Measurements from ENCODE around the gene FGD5. TPM values are rescaled to one million over a fixed set of nuclear protein-coding genes. Genes with fewer than 3 reads are reported as not detected.
A peak's percentile ranks its signal among the peaks of the same experiment; 100 is the strongest.

Gene FGD5
- total RNA-seq, 1 experiment from 2014 or later = 0.40 TPM

DNA sequence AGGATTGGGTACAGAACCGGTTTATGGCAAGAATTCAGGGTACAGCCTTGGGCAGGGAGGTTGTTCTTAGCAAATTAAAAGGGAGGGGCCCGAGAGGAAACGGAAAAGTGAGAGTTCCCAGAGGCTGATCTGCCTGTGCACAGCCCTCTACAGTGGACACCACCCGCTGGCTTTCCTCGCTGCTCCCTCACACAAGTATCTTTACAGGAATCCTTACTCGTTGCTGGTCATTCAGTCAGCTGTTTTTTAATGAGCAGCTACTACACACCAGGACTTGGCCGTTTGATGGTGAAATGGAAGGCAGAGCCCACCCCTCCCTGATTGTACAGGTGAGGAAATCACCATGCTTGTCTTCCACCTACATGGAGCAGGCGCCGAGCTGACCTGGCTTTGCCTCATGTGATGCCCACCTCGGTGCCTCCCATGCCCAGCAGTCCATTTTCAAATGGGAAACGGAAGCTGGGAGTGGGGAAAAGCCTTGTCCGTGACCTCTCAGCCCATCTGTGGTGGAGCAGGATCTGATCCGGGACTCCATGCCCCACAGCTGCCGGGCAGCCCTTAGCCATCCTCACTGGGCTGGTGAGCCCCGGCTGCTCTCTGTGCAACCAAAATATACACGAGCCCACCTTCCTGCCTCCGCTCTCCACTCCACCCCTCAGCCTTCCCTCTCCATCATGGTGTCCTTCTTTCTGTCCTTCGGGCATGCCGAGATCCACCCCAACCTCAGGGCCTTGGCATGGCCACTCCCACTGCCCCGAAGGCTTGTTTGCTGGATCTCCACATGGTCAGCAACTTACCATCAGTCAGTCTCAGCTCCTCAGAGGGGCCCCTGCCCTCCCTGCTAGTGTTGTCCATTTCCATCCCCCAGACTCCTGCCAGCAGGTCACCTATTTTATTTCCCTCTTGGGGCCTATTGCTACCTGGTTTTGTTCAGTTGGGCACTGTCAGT lies 33.3 kb upstream of the FGD5 start:
- DNase-seq = no peak
- Histone ChIP-seq H3K4me3 (no peak overlapping the region), H3K36me3 (no peaks in the 10 kb centered on the region), H3K27me3 (no peaks in the 10 kb centered on the region), H3K9me3 (no peaks in the 10 kb centered on the region)

DNA sequence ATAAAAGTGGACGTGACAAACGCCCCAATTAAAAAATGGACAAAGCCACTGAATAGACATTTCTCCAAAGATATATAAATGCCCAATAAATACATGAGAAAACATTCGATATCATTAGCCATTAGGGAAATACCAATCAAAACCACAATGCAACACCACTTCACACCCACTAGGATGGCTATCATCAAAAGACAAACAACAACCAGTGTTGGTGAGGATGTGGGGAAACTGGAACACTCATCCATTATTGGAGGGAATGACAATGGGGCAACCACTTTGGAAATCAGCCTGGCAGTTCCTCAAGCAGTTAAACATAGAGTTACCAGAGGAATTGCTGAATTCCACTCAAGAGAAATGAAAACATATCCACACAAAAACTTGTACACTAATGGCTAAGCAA lies 32.4 kb upstream of the FGD5 start:
- Histone ChIP-seq H3K4me3 (no peak overlapping the region), H3K27me3 (no peaks in the 10 kb centered on the region), H3K9me3 (no peaks in the 10 kb centered on the region), H3K36me3 (no peaks in the 10 kb centered on the region)
- DNase-seq = no peak

DNA sequence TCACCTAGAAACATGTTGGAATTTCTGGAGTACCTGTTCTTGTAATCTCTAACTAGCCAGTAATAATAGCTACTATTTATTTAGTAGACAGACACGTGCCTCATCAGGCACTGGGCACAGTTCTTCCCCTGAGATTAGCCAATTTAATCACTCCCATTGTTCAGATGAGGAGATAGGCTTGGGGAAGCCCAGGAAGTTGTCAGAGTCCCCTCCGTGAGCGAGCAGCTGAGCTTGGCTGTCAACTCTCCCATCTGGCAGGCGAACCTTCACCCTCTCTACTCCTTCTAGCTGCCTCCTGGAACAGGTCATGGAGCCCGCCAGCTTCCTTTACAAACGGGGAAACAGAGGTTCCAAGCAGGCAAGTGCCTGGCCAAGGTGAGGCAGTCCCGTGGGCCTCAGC lies 31.1 kb upstream of the FGD5 start:
- H3K4me3 ChIP-seq = no peak overlapping the region
- no peaks in the 10 kb centered on the region for H3K36me3 ChIP-seq
- DNase-seq = no peak
- H3K9me3 ChIP-seq = no peaks in the 10 kb centered on the region
- H3K27me3 ChIP-seq = no peaks in the 10 kb centered on the region

DNA sequence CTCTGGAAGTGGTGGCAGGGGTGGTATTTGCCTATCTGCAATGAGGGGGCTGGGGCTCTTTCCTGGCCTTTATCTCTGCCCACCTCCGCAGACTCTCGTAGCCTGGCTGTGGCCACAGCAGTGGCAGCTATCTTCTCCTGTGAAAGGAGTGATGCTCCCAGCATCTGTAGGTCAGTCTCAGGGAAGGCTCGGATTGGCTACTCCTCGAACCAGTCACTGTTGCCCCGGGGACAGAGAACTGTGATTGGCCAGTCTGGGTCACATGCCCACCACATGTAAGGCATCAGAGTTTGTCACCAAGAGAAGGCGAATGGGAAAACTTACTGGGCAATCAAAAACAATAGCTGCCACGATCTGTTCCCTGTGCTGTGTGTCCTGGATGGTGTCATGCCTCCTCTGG lies 30.1 kb upstream of the FGD5 start:
- no peaks in the 10 kb centered on the region for H3K9me3 ChIP-seq
- H3K36me3 ChIP-seq = no peaks in the 10 kb centered on the region
- H3K27me3 ChIP-seq = no peaks in the 10 kb centered on the region
- no peak overlapping the region for H3K4me3 ChIP-seq
- DNase-seq = no peak

DNA sequence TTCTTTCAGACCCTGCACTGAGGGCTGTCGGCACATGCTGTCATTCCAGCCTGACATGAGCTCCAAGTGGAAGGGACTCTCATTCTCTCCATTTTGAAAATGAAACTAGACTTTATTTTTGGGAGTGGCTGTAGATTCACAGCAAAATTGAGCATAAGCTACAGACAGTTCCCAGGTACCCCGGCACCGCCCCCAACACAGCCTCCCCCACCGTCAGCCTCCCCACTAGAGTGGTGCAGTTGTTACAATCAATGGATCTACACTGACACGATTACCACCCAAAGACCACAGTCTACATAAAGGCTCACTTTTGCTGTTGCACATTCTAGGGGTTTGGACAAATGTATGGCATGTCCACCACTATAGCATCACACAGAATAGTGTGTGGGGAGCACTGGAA lies 29.5 kb upstream of the FGD5 start:
- no peaks in the 10 kb centered on the region for H3K9me3 ChIP-seq
- H3K27me3 ChIP-seq = no peaks in the 10 kb centered on the region
- H3K36me3 ChIP-seq = no peaks in the 10 kb centered on the region
- DNase-seq = no peak
- no peak overlapping the region for H3K4me3 ChIP-seq

DNA sequence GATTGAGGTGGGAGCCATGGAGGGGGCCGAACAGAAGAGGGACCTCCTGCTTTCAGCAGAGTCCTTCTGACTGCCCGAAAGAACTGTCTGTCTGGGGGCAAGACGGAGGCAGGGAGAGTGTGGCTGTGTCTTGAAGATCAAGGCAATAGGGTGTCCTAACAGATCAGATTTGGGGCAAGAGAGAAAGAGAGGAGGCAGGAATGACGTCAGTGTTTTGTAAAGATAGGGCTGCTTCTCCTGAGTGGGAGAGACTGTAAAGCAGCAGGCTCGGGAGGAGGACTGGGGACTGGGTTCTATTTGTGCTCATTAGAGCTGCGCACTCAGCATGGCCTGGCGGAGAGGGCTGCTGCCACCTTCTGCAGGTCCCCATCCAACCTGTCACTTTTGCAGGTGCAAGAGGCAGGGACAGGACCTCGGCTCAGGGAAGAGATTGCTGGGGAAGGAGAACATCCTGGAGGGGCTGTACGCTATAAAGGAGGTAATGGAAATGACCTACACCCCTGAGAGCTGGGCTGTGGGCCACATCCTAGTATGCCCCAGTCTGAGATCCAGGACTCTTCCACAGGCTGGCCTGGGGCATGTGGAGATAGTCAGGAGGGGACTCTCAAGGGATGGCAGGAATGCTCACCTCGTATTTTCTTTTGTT lies 29.0 kb upstream of the FGD5 start:
- no peak overlapping the region for H3K4me3 ChIP-seq
- DNase-seq = no peak
- no peaks in the 10 kb centered on the region for H3K36me3 ChIP-seq
- H3K9me3 ChIP-seq = no peaks in the 10 kb centered on the region
- H3K27me3 ChIP-seq = no peaks in the 10 kb centered on the region

DNA sequence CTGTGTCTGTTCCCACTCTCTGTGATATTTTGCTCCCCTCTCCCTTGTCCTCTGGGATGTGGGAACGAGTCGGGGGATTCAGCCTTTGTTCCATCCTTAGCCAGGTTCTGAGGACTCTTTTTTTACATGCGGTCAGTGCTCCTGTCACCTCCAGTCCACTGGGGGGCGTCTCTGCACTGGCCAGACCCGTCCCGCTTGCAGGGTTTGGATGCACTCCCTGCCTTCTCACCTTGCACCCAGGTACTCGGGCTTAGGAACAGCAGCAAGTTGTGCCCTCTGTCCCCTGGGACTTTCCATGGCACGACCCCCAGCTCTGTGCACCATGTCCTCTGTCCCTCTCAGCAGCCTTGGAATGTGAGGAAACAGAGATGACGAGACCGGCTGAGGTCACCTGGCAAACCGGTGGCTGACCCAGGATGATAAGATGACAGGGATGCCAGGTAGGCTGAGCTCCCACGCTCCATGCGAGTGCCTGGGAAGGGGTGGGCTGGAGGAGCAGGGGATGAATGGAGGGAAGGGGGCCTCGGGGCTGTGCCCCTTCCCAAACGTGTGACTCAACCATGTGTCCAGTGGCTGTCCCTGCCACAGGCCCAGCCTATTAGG lies 27.3 kb upstream of the FGD5 start:
- Histone ChIP-seq H3K27me3 (no peaks in the 10 kb centered on the region), H3K9me3 (no peaks in the 10 kb centered on the region), H3K4me3 (no peak overlapping the region), H3K36me3 (no peaks in the 10 kb centered on the region)
- peak; percentile 40 for DNase-seq

DNA sequence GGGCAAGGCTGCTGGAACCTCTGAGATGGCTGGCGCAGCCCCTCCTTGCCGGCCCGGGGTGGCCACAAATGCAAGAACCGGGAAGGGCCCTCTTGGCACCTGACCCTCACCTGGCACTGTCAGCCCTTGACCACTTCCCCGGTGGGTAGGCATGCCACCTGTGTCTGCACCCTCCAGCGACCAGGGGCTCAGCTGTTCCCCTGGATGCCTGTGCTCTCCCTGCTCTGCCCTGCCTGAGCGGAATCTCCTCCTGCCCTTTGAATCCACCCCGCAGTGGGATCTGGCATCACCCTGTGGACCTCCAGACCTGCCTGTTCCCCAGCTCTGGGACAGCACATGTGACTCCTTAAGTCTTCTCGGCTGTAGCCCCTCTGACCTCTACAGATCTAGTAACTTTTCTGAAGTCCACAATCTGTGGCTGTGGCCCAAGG lies 26.1 kb upstream of the FGD5 start:
- H3K27me3 ChIP-seq = no peaks in the 10 kb centered on the region
- H3K36me3 ChIP-seq = no peaks in the 10 kb centered on the region
- H3K4me3 ChIP-seq = no peak overlapping the region
- DNase-seq = no peak
- no peaks in the 10 kb centered on the region for H3K9me3 ChIP-seq

DNA sequence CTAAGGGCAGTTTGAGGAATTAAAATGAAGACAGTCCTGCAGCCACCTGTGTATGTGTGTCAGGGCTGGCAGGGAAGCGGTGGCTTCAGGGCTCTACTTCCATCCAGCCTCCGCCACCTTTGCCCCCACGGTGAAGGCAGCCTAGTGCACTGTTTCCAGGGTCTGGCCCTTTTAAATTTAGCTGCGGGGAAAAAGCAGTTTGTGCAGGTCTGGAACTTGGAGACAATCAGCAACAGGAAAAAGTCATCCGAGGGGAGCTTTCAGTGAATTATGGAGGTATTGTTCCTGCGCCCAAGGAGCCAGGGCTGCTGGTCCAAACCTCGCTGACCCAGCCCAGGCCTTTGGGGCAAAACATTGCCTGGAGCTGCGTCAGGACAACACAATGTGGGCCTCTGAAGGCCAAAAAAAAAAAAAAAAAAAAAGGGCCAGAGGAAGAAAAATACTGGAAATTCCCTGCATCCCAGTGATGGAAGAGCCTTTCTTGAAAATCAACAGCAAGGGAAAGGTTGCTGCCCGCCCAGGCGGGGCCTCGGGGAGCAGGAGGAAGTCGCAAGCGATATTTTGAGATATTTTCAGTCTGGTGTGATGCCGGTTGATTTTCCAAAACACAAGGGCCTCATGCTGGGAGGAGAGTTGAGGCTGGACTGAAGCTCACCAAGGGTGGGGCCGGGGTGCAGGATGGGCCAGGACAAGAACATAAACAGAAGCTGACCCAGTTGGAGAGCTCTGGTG lies 25.5 kb upstream of the FGD5 start:
- no peak overlapping the region for H3K4me3 ChIP-seq
- no peaks in the 10 kb centered on the region for H3K9me3 ChIP-seq
- no peak for DNase-seq
- H3K27me3 ChIP-seq = no peaks in the 10 kb centered on the region
- H3K36me3 ChIP-seq = no peaks in the 10 kb centered on the region

DNA sequence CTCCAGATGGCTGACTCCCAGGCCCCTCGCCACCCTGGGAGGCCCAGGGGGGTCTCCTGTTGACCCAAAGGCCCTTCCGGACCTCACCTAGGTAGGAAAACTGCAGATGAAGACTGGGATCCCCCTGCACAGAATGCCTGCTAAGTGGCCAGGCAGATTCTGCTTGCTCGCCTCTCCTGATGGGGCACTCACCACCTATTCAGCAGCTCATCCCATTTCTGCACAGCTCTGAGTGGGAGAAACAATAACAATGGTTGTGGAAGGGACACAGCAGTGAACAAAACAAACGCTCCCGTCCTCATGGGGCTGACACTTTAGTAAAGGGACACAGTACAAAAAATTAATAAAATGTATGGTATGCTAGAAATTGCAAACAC lies 24.9 kb upstream of the FGD5 start:
- H3K36me3 ChIP-seq = no peaks in the 10 kb centered on the region

DNA sequence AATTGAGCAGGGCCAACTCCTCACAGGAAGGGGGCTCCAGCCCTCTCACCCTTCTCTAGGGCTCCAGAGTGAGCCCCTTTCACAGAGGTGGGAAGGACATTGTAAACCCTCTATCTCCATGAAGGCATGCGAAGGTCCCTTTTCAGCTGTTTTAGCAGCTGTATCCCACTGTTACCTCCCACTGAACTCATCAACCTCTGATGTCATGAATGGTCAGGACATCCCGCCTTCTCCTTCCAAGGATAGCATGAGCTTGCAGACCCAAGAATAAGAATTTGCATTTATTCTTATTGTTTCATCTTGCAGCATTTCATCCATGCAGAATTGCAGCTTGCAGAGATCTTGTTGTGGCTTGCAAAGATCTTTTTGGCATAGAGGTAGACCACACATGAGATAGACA lies 24.3 kb upstream of the FGD5 start:
- H3K36me3 ChIP-seq = no peaks in the 10 kb centered on the region
- DNase-seq = no peak
- H3K4me3 ChIP-seq = no peak overlapping the region
- H3K9me3 ChIP-seq = no peaks in the 10 kb centered on the region
- H3K27me3 ChIP-seq = no peaks in the 10 kb centered on the region

More for the DNA sequence above, 24.9 kb upstream of the FGD5 start:
- no peak overlapping the region for H3K4me3 ChIP-seq
- H3K27me3 ChIP-seq = no peaks in the 10 kb centered on the region
- H3K9me3 ChIP-seq = no peaks in the 10 kb centered on the region
- DNase-seq = no peak

DNA sequence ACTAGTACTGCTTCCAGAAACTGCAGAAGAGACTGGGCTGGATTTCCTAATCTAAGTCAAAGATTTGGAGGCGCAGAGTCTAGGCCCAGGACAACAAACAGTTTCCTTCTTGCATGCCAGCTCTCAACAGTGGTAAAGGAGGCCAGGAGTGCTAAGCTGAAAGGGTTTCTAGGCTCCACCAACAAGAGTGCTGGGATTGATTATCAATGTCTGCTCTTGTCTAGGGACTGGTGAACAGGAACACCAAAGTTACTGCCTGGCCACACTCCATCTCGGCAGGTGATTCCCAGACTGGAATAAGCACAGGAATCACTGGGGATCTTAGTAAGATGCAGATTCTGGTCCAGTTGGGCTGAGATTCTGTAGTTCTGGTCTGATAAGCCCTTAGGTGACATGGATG lies 22.8 kb upstream of the FGD5 start:
- no peak for DNase-seq
- Histone ChIP-seq H3K4me3 (no peak overlapping the region), H3K36me3 (no peaks in the 10 kb centered on the region), H3K9me3 (no peaks in the 10 kb centered on the region), H3K27me3 (no peaks in the 10 kb centered on the region)

DNA sequence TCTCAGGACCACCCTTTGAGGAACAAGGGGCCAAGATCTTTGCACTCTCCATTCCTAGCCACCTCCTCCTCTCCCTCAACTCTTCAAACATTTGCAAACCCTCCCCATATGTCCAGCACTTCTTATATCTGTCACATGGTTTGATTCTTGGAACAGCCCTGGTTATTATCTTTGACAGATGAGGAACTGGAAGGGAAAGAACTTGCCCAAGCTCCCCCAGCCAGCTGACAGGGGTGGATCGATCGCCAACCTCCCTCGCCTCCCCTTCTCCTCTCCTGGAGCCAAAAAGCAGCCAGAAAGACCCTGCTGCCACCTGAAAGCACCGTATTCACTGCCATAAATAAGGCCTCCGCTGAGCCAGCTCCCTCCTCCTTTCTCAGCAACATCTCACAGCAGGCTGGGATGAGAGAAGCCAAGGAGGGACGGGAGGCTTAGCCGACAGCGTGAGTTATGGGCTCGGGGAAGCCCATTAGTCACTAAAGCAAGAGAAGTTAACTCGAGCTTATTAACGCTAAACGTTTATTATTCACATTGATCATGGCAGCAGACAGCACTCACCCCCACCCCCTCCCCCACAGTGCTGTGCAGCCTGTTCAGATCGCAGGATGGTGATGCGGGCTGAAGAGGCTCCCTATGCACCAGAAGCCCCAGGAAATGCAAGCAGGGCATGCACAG lies 22.2 kb upstream of the FGD5 start:
- no peak for DNase-seq
- no peaks in the 10 kb centered on the region for H3K36me3 ChIP-seq
- H3K27me3 ChIP-seq = no peaks in the 10 kb centered on the region
- H3K9me3 ChIP-seq = no peaks in the 10 kb centered on the region
- no peak overlapping the region for H3K4me3 ChIP-seq

DNA sequence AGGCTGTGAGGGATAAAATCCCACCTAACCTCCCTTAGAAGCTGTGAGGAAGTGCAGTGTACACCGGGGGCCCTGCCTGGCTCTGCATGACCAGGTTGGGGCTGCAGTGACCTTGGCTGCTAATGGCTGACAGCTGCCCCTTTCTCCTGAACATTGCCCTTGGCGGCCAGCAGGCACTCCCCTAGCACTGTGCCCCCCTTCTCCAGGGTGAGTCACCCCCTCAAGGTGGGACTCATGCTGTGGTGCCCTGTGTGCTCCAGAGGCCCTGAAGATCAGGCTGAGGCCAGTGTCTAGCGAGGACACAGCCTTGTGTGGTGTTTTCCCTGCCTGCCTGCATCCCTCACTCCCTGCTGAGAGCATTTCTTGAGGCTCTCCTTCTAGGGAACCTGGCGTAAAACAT lies 21.0 kb upstream of the FGD5 start:
- DNase-seq = no peak
- Histone ChIP-seq H3K27me3 (no peaks in the 10 kb centered on the region), H3K36me3 (no peaks in the 10 kb centered on the region), H3K9me3 (no peaks in the 10 kb centered on the region), H3K4me3 (no peak overlapping the region)

DNA sequence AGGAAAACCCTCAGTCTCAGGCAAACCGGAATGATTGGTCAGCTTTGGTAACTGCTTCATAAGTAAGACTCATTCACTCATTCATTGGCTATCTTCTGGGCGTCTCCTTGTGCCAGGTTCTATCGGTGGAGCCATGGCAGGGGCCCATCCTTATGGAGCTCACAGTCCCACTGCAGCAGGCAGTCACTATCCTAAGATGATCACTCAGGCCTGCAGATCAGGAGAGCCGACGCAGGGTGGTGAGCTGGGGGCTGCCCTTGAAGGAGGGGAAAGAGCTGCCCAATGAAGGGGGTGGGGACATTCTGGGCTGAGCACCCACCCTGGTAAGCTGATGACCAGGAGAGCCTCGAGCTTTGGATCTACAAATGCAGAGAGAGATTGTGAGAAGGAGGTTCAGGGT lies 20.5 kb upstream of the FGD5 start:
- H3K27me3 ChIP-seq = no peaks in the 10 kb centered on the region
- H3K9me3 ChIP-seq = no peaks in the 10 kb centered on the region
- no peak overlapping the region for H3K4me3 ChIP-seq
- no peak for DNase-seq
- no peaks in the 10 kb centered on the region for H3K36me3 ChIP-seq

DNA sequence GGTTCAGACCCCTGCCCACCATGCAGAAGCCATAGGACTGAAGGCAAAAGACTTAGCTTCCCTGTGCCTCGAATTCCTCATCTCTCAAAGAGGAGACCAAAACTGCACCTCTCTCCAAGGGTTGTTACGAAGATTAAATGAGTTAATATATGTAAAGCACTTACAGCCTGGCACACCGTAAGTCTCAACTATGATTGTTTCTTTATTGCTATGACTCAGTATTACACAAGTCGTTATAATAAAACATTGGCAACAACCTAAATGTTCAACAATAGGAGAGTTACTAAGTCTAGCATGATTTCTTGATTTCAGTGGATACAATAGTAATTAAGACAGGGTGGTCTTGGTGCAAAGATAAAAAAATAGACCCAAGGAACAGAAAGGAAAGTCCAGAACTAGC lies 19.6 kb upstream of the FGD5 start:
- H3K4me3 ChIP-seq = no peak overlapping the region
- DNase-seq = no peak
- no peaks in the 10 kb centered on the region for H3K36me3 ChIP-seq
- no peaks in the 10 kb centered on the region for H3K9me3 ChIP-seq
- no peaks in the 10 kb centered on the region for H3K27me3 ChIP-seq

DNA sequence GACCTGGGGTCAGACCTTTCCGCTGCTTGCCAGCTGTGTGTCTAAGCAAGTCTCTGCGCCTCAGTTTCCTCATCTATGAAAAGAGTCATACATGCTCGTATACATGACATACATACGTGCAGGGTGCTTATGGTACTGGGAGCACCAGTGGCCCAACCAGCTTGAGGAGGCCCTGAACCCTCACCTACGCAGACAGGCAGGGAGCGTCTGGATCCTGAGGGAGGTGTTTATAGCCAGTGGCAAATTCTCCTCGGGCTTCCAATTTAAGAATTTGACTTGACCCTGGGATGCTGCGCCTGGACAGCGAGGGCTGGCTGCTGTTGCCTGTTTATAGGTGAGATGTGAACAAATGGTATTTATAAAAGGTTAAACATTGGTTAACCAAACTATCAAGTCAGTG lies 17.7 kb upstream of the FGD5 start:
- no peak for DNase-seq
- H3K9me3 ChIP-seq = no peaks in the 10 kb centered on the region
- H3K4me3 ChIP-seq = no peak overlapping the region
- H3K36me3 ChIP-seq = no peaks in the 10 kb centered on the region
- no peaks in the 10 kb centered on the region for H3K27me3 ChIP-seq
